Right lobe of liver (tissue), 4 donors: ENCODE data around the gene ISM1.

ENCODE experiments used
- CTCF ChIP-seq, 4 donors: fragments of 200-600 bp in 3 of 4; fragments of 450-650 bp in 1 of 4; IDR thresholded peaks; one replicate each; pipeline versions ENCODE4 v1.5.1 to v1.8.0; 2016 to 2022; ENCODE audit warnings: antibody characterized with exemption in 4 of 4, mild to moderate bottlenecking in 2 of 4
- POLR2A ChIP-seq: fragments of 450-650 bp; IDR thresholded peaks from one replicate; pipeline ENCODE4 v1.6.1; 2017; ENCODE audit warnings: antibody characterized with exemption, mild to moderate bottlenecking
- donor health status: DM: no; HTN: no; CAD: no.
- donor health status: DM: no; HTN: no; CAD: no.
- donor health status: DM: no; HTN: yes; CAD: no.

DNA sequence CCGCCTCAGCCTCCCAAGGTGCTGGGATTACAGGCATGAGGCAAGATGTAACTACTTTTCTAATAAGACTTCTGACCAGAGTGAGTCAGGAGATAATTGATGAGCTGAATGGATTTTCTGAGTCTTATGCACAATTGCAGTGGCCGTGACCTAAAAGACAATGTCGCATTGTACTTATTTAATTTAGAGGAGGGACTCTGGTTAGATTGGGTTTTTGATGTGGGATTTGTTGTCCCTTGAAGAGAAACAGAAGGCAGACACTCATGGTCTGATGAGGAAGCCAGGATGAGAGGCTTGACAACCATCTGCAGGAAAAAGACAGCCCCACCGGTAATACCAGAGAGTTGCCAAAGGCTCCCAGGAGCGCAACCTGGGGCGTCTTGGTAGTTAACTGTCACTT is 68.0 kb downstream of the ISM1 start:
- TF ChIP-seq POLR2A (no peak), CTCF (IDR thresholded peaks at IDR 0.05) (no peak)
